Mesenchymal stem cell (in vitro differentiated cells and primary cell): ENCODE measurements around the gene MVK.

ENCODE experiments used
- DNase-seq: peaks from one replicate; pipeline ENCODE4 v3.0.0-alpha.2; 2013
- H2AFZ ChIP-seq: one replicate; pipeline ENCODE4 v1.6.1; 2013; ENCODE audit warnings: low read depth, mild to moderate bottlenecking, control low read depth, inconsistent platforms, low read length, moderate library complexity
- H2AK5ac ChIP-seq: 2 replicates; pipeline ENCODE4 v1.6.1; 2013; ENCODE audit warnings: low read length, moderate library complexity, mild to moderate bottlenecking, inconsistent platforms; ENCODE audit not compliant: severe bottlenecking
- H2BK120ac ChIP-seq: one replicate; pipeline ENCODE4 v1.6.1; 2013; ENCODE audit warnings: low read depth, mild to moderate bottlenecking, inconsistent platforms, low read length, moderate library complexity
- H2BK12ac ChIP-seq, 2 experiments: one replicate each; pipeline ENCODE4 v1.6.1; 2013; ENCODE audit warnings: inconsistent platforms in 2 of 2, low read length in 2 of 2, mild to moderate bottlenecking in 2 of 2, moderate library complexity in 2 of 2, control low read depth in 1 of 2
- H2BK15ac ChIP-seq: one replicate; pipeline ENCODE4 v1.6.1; 2013; ENCODE audit warnings: mild to moderate bottlenecking, low read depth, inconsistent platforms; ENCODE audit not compliant: poor library complexity, severe bottlenecking
- H2BK5ac ChIP-seq: 2 replicates; pipeline ENCODE4 v1.6.1; 2013; ENCODE audit warnings: low read depth, mild to moderate bottlenecking, low read length, control low read depth, inconsistent platforms; ENCODE audit not compliant: poor library complexity, severe bottlenecking
- H3K14ac ChIP-seq, 2 experiments: one replicate each; pipeline ENCODE4 v1.6.1; 2013; ENCODE audit warnings: inconsistent platforms in 2 of 2, low read length in 2 of 2, control low read depth in 1 of 2, mild to moderate bottlenecking in 1 of 2, moderate library complexity in 1 of 2
- H3K18ac ChIP-seq, 2 experiments: one replicate each; pipeline ENCODE4 v1.6.1; 2013; ENCODE audit warnings: inconsistent platforms in 2 of 2, low read length in 2 of 2, control low read depth in 1 of 2, low read depth in 1 of 2, mild to moderate bottlenecking in 1 of 2
- H3K23ac ChIP-seq, 2 experiments: one replicate each; pipeline ENCODE4 v1.6.1; 2013; ENCODE audit warnings: inconsistent platforms in 2 of 2, low read length in 2 of 2, mild to moderate bottlenecking in 2 of 2, moderate library complexity in 2 of 2, control low read depth in 1 of 2
- H3K27ac ChIP-seq: 2 replicates; pipeline ENCODE4 v1.5.1; 2013; ENCODE audit warnings: mild to moderate bottlenecking, moderate library complexity, low read length, control low read depth, inconsistent platforms; ENCODE audit not compliant: poor library complexity, severe bottlenecking
- H3K27me3 ChIP-seq, 2 experiments: 2 replicates each; pipeline versions ENCODE4 v1.6.1 to v1.7.0; 2013; ENCODE audit warnings: low read length in 2 of 2, mild to moderate bottlenecking in 2 of 2, moderate library complexity in 2 of 2, control low read depth in 1 of 2, inconsistent platforms in 1 of 2; ENCODE audit not compliant: control insufficient read depth in 1 of 2, insufficient read depth in 1 of 2
- H3K36me3 ChIP-seq, 2 experiments: 2 replicates each; pipeline versions ENCODE4 v1.6.1 to v1.7.0; 2013; ENCODE audit warnings: low read length in 2 of 2, control low read depth in 1 of 2, inconsistent platforms in 1 of 2, low read depth in 1 of 2, mild to moderate bottlenecking in 1 of 2; ENCODE audit not compliant: insufficient read depth in 2 of 2, control insufficient read depth in 1 of 2
- H3K4ac ChIP-seq, 2 experiments: one replicate each; pipeline ENCODE4 v1.6.1; 2013; ENCODE audit warnings: inconsistent platforms in 2 of 2, low read length in 2 of 2, mild to moderate bottlenecking in 2 of 2, moderate library complexity in 2 of 2, control low read depth in 1 of 2, low read depth in 1 of 2
- H3K4me1 ChIP-seq: 2 replicates; pipeline ENCODE4 v1.6.1; 2013; ENCODE audit warnings: low read depth, low read length, control low read depth; ENCODE audit not compliant: control insufficient read depth, insufficient read depth
- H3K4me2 ChIP-seq: 2 replicates; pipeline ENCODE4 v1.6.1; 2013; ENCODE audit warnings: low read length, mild to moderate bottlenecking, inconsistent platforms; ENCODE audit not compliant: poor library complexity, severe bottlenecking
- H3K4me3 ChIP-seq, 2 experiments: 2 replicates each; pipeline versions ENCODE4 v1.5.1 to v1.7.0; 2013; ENCODE audit warnings: low read length in 2 of 2, mild to moderate bottlenecking in 2 of 2, control low read depth in 1 of 2, low read depth in 1 of 2; ENCODE audit not compliant: insufficient read depth in 1 of 2
- H3K79me1 ChIP-seq: replicated peaks from 2 replicates; pipeline ENCODE4 v1.6.1; 2013; ENCODE audit warnings: mild to moderate bottlenecking, control low read depth, low read length, inconsistent platforms; ENCODE audit not compliant: poor library complexity, severe bottlenecking
- H3K9ac ChIP-seq: 2 replicates; pipeline ENCODE4 v1.7.0; 2013; ENCODE audit warnings: mild to moderate bottlenecking, low read length, moderate library complexity
- H3K9me3 ChIP-seq: 2 replicates; pipeline ENCODE4 v1.7.0; 2013; ENCODE audit warnings: mild to moderate bottlenecking, low read length; ENCODE audit not compliant: control insufficient read depth
- H4K8ac ChIP-seq: one replicate; pipeline ENCODE4 v1.6.1; 2013; ENCODE audit warnings: inconsistent platforms, mild to moderate bottlenecking, low read length, moderate library complexity
- H4K91ac ChIP-seq: one replicate; pipeline ENCODE4 v1.6.1; 2013; ENCODE audit warnings: mild to moderate bottlenecking, low read length, inconsistent platforms
- WGBS: methylation state at CpG from one replicate; pipeline ENCODE4 v1.1.7; 2013; ENCODE audit warnings: mixed read lengths; 5-methylcytosine and 5-hydroxymethylcytosine counted together

MVK gene

DNA sequence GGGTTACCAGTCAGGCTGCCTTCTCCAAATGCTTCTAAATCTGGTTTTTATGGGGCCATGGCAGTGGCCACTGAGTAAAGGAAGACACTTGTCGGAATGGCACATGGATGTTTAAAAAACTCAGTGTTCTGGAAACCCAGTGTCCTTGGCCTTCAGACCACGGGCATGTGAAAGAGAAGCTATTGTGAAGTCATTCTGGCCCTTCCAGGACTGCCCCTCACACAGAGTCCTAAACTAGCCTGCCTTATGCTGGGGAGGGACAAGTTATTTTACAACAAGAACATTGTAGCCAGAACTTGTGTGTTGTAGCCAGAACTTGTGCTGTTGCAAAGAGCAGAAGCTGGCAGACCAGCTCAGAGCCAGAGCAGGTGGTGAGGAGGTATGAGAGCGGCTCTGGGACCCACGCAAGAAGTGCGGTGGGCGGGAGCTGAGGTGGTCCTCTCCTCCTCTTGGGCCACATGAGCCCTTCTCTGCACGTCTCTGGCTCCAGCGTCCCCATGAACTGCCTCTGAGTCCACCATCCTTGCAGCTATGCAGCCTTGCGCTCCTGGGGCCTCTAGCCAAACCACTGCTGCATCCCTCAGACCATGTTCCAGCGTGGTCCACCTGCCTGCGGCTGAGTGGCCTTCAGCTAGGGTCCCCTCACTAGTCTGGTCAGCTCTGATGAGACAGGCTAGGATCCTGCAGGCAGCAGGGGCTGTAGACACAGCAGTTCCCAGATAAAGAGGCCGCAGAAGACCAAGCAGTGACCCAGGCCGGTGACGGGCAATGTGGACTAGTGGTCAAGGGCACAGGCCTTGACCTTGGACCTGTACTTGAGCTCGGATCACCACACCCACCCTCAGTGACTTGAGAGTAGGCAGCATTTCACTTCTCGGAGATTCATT, 32.8 kb upstream of the MVK start:
- H3K9me3 ChIP-seq: no peaks in the 10 kb centered on the region
- no peaks in the 10 kb centered on the region for H3K79me1 ChIP-seq
- no peak overlapping the region for H3K4me2 ChIP-seq
- H3K4me3 ChIP-seq: no peak overlapping the region
- no peak for DNase-seq
- H2BK120ac ChIP-seq: no peak overlapping the region
- no peaks in the 10 kb centered on the region for H3K27me3 ChIP-seq
- no peak overlapping the region for H3K18ac ChIP-seq
- H4K8ac ChIP-seq: no peak overlapping the region
- H3K36me3 ChIP-seq: peaks cover 5 to 7% of the 10 kb centered on the region in 2 experiments
- no peak overlapping the region for H3K9ac ChIP-seq
- WGBS: 91% methylated on average over 16 of the region's 16 CpGs
- H2BK15ac ChIP-seq: no peak overlapping the region
- H2BK12ac ChIP-seq: peak overlapping the region in 1 of 2 experiments; percentile 60
- H3K14ac ChIP-seq: peak overlapping the region in 1 of 2 experiments; percentile 3
- H3K23ac ChIP-seq: peak overlapping the region in 1 of 2 experiments; percentile 73
- H2AK5ac ChIP-seq: no peak overlapping the region
- H2BK5ac ChIP-seq: no peak overlapping the region
- H3K27ac ChIP-seq: no peak overlapping the region
- H4K91ac ChIP-seq: no peak overlapping the region
- H2AFZ ChIP-seq: no peak overlapping the region
- H3K4ac ChIP-seq: peak overlapping the region in 1 of 2 experiments; percentile 20
- peaks cover 12% of the 10 kb centered on the region for H3K4me1 ChIP-seq

DNA sequence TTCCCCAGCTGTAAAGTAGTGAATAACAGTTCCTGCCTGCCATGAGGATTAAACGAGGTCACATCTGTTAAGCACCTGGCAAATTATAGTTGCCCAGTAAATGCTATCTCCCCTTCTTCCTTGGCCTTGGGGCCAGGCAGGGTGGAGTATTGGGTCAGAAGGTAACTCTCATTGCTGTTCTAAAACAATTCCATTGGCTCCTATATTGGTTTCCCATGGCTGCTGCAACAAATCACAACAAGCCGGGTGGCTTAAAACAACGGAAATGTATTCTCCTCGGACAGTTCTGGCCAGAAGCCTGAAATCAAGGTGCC, 32.2 kb upstream of the MVK start:
- Histone ChIP-seq H2BK120ac (no peak overlapping the region), H2AFZ (no peak overlapping the region), H4K91ac (no peak overlapping the region), H2BK12ac (peak overlapping the region in 1 of 2 experiments; percentile 60), H3K79me1 (no peaks in the 10 kb centered on the region), H3K23ac (no peak overlapping the region), H3K4ac (no peak overlapping the region), H3K9me3 (no peaks in the 10 kb centered on the region), H4K8ac (no peak overlapping the region), H2AK5ac (no peak overlapping the region), H3K27me3 (peaks cover 0 to 5% of the 10 kb centered on the region in 2 experiments), H3K4me3 (no peak overlapping the region), H3K18ac (no peak overlapping the region), H3K4me1 (peaks cover 12% of the 10 kb centered on the region), H3K9ac (no peak overlapping the region), H2BK15ac (no peak overlapping the region), H3K14ac (no peak overlapping the region), H2BK5ac (no peak overlapping the region), H3K36me3 (peaks cover 1 to 3% of the 10 kb centered on the region in 2 experiments), H3K27ac (no peak overlapping the region), H3K4me2 (no peak overlapping the region)
- no peak for DNase-seq
- WGBS: 63% methylated on average over 4 of the region's 4 CpGs

DNA sequence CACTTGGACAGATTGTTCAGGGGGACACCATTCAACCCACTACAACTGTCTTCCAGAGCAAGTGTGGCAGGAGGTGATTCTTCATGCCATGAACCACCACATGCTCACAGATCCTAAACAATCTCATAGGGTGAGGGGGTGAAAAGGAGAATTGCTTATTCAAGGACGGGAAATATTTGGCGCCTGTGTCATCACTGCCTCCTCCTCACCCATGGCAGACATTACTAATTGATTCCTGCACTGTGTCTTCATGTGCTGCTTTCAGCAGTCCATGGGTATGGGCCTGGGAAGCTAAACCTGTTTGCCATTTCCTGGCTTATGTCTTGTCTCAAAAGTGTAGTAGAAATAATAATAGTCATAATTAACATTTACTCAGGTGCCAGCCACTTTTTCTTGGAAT, 31.6 kb upstream of the MVK start:
- H3K4me1 ChIP-seq: peaks cover 12% of the 10 kb centered on the region
- no peak overlapping the region for H3K4me2 ChIP-seq

DNA sequence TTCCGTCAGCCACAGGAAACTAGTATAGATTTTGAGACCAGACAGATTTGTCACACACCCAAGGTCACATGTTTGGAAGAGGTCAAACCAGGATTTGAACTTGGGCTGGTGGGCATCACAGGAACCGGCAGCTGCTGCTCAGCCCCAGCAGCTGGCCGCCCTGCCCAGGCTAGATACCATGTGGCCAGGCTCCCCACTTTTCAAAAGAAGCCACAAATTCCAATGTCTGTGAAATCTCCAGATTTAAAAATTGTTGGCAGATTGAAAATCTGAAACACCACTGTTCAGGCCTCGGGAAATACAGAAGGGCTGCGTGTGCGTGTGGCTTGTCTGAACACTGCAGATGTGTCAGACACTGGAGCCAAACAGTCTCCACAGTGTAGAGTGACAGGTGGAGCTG, 30.7 kb upstream of the MVK start:
- Histone ChIP-seq H4K91ac (peak overlapping the region; percentile 28), H3K14ac (no peak overlapping the region), H2AFZ (no peak overlapping the region), H3K23ac (no peak overlapping the region), H2BK120ac (no peak overlapping the region), H3K27me3 (peaks cover 7 to 18% of the 10 kb centered on the region in 2 experiments), H3K79me1 (no peaks in the 10 kb centered on the region), H3K27ac (no peak overlapping the region), H3K4ac (no peak overlapping the region), H3K9me3 (no peaks in the 10 kb centered on the region), H2BK12ac (peak overlapping the region in 1 of 2 experiments; percentile 30), H3K4me2 (no peak overlapping the region), H2AK5ac (no peak overlapping the region), H3K9ac (no peak overlapping the region), H2BK5ac (no peak overlapping the region), H3K18ac (peak overlapping the region in 1 of 2 experiments; percentile 35), H3K4me1 (peaks cover 12% of the 10 kb centered on the region), H3K36me3 (no peaks in the 10 kb centered on the region), H4K8ac (no peak overlapping the region), H3K4me3 (no peak overlapping the region), H2BK15ac (no peak overlapping the region)
- WGBS: 82% methylated on average over 6 of the region's 6 CpGs
- no peak for DNase-seq

More for the DNA sequence above, 31.6 kb upstream of the MVK start:
- Histone ChIP-seq H3K9ac (no peak overlapping the region), H4K91ac (no peak overlapping the region), H4K8ac (no peak overlapping the region), H3K18ac (no peak overlapping the region), H3K27me3 (peaks cover under 1 to 9% of the 10 kb centered on the region in 2 experiments), H3K9me3 (no peaks in the 10 kb centered on the region), H3K27ac (no peak overlapping the region), H3K4ac (no peak overlapping the region), H3K23ac (no peak overlapping the region), H2BK5ac (no peak overlapping the region), H2BK15ac (no peak overlapping the region), H3K36me3 (peaks cover 0 to 3% of the 10 kb centered on the region in 2 experiments), H2BK12ac (no peak overlapping the region), H3K79me1 (no peaks in the 10 kb centered on the region), H2AFZ (no peak overlapping the region), H3K4me3 (no peak overlapping the region), H3K14ac (no peak overlapping the region), H2BK120ac (no peak overlapping the region), H2AK5ac (no peak overlapping the region)
- DNase-seq: peak; percentile 50
- WGBS: 50% methylated on average over 2 of the region's 2 CpGs
